HG03442 (cell line): ENCODE data around the gene DHRS1.

ENCODE experiments used
- ATAC-seq: cut with Tn5 transposase; IDR thresholded peaks from one replicate; pipeline ENCODE4 v1.9.1; 2021; ENCODE audit warnings: mild to moderate bottlenecking, moderate library complexity; ENCODE audit not compliant: unreplicated experiment

The DHRS1 gene

GRCh38 chr14:24299255-24300191, at the start of gene DHRS1, which contains the start of gene NOP9:
Gene DHRS1, minus strand, starts transcription at chr14:24299780. Its CDS starts 674 bp downstream, at chr14:24299106.
Gene NOP9, plus strand, starts transcription at chr14:24299850. Its CDS starts 105 bp downstream, at chr14:24299955.
- peak; percentile 69 for ATAC-seq

GRCh38 chr14:24348186-24348585, 48.6 kb upstream of the DHRS1 start:
- no peak for ATAC-seq

DNA sequence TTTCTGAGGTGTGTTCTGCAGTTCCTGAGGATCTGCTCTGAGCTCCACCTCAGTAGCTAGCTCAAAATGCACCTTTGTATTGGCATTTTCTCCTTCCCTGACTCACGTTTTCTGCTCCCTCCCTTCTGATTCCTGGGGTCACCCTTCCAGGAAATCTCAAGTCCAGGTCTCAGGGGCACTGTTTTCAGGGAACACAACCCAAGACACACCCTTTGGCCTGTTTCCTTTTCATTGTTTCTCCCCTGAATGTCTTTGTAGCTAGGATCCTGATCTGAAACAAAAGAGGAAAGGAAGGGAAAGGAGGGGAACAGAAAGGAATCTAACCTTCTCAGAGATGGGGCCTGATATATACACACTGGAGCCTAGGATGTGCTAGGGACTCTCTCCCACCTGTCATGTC, 47.6 kb upstream of the DHRS1 start:
- no peak for ATAC-seq

DNA sequence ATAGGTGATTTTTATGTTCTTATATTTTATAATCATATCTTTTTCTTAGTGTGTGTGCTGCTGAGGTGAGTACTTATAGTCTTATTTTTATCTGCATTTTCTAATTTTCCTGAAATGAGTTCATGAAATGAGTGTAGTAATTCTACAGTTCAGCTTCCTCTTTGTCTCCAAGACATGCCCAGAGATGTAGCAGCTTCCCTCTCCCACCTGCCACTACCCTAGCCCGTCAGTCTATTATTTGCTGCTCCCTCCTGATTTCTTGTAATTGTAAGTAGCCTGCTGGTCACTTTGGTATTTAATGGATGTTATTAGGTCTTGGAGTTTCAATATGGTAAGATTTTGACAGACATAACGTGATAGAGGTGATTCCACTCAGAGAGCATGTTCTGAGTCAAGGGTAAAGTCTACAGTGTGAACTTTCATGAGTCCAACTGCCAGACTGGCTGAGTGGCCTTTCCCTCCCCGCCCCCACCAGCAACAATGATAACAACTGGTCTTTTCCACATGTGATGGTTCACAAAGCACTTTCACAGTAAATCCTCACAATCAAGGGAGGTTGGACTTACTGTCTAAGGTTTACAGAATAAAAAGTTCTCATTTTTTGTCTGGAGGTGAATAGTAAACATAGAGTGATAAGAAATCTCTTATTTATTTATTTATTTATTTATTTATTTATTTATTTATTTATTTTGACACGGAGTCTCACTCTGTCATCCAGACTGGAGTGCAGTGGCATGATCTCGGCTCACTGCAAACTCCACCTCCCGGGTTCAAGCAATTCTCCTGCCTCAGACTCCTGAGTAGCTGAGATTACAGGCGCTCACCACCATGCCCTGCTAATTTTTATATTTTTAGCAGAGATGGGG, 44.4 kb upstream of the DHRS1 start:
- ATAC-seq = no peak

GRCh38 chr14:24342889-24343288, 43.3 kb upstream of the DHRS1 start:
- ATAC-seq = no peak

GRCh38 chr14:24340606-24341005, 41.0 kb upstream of the DHRS1 start:
- no peak for ATAC-seq

GRCh38 chr14:24339284-24340151, 39.9 kb upstream of the DHRS1 start, which contains the start of gene RIPK3:
Gene RIPK3, minus strand, starts transcription at chr14:24339991. Its CDS starts 165 bp downstream, at chr14:24339826.
- ATAC-seq = peak; percentile 79

DNA sequence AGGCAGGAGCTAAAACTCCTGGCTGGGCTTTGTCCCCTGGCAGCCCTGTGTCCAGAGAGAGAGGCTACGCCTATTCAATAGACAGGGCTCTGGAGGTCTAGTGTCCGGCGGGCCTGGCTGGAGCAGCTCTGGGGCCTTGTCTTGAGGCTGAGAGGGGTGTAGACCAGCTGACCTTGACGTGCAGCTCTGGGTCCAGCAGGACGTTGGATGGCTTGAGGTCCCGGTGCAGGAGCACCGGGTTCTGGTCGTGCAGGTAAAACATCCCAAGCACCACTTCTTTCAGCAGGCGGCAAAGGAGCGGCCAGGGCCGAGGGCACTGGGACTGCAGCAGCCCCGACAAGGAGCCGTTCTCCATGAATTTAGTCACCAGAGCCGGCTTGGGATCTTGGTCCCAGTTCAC, 39.3 kb upstream of the DHRS1 start:
- no peak for ATAC-seq

GRCh38 chr14:24337824-24338175, 38.2 kb upstream of the DHRS1 start:
- no peak for ATAC-seq

DNA sequence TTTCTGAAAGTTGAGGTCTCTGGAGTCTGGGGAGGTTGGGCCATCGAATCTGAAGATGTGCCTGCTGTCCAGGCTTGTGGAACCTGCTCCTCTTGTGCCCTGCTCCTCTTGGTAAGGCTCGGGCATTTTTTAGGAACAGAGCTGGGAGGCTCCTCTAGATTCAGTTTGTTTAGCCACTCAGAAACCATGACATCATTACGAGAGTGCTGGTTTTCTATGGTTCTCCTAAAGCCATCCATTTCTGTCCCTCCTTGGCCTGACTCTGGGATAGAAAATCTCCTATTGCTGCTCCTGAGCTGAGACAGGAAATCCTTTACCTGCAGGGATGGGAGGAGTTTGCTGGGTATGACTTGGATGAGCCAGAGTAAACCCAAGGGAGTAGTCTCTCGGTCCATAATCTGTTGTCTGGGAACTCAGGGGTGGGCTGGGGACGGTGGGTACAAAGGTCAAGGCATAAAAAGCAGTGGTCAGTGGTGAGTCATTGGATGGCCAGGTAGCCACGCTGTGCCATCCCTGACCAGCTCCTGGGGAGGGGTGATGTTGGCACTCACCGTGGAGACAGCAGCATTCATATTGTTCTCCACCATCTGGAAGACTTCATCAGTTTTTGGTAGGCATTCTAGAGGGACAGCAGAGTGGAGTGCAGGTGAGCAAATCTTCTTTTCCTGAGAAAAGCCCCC, 37.7 kb upstream of the DHRS1 start:
- no peak for ATAC-seq

DNA sequence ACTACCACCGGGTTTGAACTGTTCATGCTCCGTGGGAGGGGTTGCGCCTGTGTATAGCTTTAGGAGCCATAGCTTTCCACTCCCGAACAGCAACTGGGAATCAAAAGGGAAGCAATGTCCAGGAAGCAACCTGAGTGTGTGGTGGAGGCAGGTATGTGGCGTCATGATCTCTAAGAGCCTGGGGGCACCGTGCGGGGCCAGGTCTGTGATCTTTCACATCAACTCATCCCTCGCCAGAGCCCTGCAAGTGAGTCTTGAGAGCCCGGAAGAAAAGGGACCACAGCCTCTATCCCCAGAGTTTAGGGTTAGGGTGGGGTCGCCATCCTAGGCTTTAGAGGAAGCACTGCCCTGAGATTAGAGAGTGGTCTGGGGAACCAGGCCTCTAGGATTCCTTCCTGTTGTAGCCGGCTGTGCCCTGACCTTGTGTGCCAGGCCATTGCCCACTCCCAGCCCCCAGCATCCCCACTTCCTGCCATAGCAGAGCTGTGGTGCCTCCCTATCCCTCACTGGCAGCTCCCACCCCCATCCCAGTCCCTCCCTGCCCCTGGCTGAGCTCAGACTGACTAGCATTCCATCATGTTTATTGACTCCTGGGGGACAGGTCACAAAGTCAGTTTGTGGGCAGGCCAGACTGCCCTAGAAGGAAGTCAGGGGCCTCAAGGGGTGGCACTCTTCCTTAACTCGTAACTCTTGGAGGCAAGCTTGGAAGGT, 36.0 kb upstream of the DHRS1 start:
- ATAC-seq = no peak

GRCh38 chr14:24334431-24335291, 35.1 kb upstream of the DHRS1 start, which contains the start of gene ADCY4:
Gene ADCY4, minus strand, starts transcription at chr14:24335071. Its CDS starts 419 bp downstream, at chr14:24334652.
- no peak for ATAC-seq

GRCh38 chr14:24332268-24332993, 32.9 kb upstream of the DHRS1 start:
- peak; percentile 85 for ATAC-seq

DNA sequence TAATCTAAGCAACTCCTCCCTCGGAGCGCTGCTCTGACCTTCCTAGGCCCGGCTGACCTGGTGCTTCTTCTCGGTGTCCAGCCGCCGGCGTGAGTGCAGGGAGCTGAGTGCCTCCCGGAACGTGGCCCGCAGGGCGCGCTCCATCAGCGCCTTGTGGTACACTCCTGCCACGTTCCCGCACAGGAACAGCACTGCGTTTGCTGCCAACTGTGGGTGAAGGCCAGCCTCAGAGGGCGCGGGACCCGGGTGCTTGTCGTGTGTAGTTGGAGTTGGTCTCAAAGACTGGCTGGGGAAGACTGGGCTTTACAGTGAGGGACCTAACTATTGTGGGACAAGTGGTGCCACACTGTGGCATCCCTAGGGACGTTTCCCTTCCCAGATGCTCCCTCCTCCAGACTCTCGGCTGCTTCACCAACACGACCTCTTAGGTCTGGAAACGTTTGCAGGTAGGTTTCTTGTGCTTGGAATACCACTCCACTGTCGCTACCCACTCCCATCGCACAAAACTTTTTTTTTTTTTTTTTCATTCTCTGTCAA, 32.2 kb upstream of the DHRS1 start:
- ATAC-seq = no peak

GRCh38 chr14:24330973-24331674, 31.5 kb upstream of the DHRS1 start:
- no peak for ATAC-seq

DNA sequence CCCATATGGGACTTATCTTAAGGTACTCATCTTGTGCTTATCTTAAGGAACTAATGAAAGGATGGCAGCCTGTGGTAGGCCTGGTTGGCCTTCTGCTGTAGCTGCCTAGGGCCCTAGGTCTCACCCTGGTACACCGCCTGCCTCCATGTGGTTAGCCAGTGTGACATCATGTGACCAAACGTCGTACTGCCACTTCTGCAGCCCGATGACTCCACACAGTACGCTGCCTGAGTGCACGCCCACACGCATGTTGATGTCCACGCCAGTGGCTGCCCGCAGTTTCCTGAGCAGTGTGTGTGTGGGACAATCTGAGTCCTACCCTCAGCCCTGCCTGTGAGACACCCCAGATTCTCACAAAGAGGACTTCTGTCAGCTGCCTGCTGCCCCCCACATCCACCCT, 30.2 kb upstream of the DHRS1 start:
- ATAC-seq = no peak
